Neural progenitor cell (in vitro differentiated cells): Measurements from ENCODE around the gene ZNF524.

Experiments
- EZH2 ChIP-seq: fragments of 200-600 bp; sonication (generic); IDR thresholded peaks from 2 replicates; pipeline ENCODE4 v1.6.1; 2017; ENCODE audit warnings: antibody characterized with exemption, mild to moderate bottlenecking, moderate library complexity
- TF ChIP-seq, protein P1 (sequence below): fragments of 200-600 bp; sonication (generic); IDR thresholded peaks from 2 replicates; pipeline ENCODE4 v1.5.1; 2017; ENCODE audit warnings: antibody characterized with exemption, mild to moderate bottlenecking

- TF ChIP-seq EZH2 = peak; percentile 26
- TF ChIP-seq, protein P1, sequence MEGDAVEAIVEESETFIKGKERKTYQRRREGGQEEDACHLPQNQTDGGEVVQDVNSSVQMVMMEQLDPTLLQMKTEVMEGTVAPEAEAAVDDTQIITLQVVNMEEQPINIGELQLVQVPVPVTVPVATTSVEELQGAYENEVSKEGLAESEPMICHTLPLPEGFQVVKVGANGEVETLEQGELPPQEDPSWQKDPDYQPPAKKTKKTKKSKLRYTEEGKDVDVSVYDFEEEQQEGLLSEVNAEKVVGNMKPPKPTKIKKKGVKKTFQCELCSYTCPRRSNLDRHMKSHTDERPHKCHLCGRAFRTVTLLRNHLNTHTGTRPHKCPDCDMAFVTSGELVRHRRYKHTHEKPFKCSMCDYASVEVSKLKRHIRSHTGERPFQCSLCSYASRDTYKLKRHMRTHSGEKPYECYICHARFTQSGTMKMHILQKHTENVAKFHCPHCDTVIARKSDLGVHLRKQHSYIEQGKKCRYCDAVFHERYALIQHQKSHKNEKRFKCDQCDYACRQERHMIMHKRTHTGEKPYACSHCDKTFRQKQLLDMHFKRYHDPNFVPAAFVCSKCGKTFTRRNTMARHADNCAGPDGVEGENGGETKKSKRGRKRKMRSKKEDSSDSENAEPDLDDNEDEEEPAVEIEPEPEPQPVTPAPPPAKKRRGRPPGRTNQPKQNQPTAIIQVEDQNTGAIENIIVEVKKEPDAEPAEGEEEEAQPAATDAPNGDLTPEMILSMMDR = peak; percentile 91
Measured at GRCh38 chr19:55632463-55632834, 32.4 kb downstream of the ZNF524 start.
